Mucosa of descending colon (tissue), 3 donors: ENCODE data around the gene SEL1L3. TPM values are rescaled to one million over a fixed set of nuclear protein-coding genes. Genes with fewer than 3 reads are reported as not detected.

Experiments
- ATAC-seq: fragments of 200-7000 bp; cut with Tn5 transposase; one replicate; pipeline ENCODE4 v1.9.1; 2020; ENCODE audit warnings: mild to moderate bottlenecking, moderate library complexity
- DNase-seq, 3 donors: peaks; one replicate each; pipeline ENCODE4 v3.0.0-alpha.2; 2020
- H3K36me3 ChIP-seq: fragments of 200-600 bp; one replicate; pipeline ENCODE4 v1.8.0; 2021; ENCODE audit warnings: low read depth, mild to moderate bottlenecking
- H3K4me1 ChIP-seq: fragments of 200-600 bp; one replicate; pipeline ENCODE4 v1.8.0; 2021; ENCODE audit warnings: low read depth, mild to moderate bottlenecking
- H3K4me3 ChIP-seq: fragments of 200-600 bp; one replicate; pipeline ENCODE4 v1.8.0; 2021; ENCODE audit warnings: mild to moderate bottlenecking
- H3K9me3 ChIP-seq: fragments of 200-600 bp; one replicate; pipeline ENCODE4 v1.8.0; 2021; ENCODE audit warnings: mild to moderate bottlenecking
- intact Hi-C, 2 donors: fragments of 100-400 bp; cut with DNase I in 1 of 2; cut with micrococcal nuclease in 1 of 2; formaldehyde crosslinking; loops; one replicate each; pipeline versions ENCODE4 v1.11.0 to v1.11.1; 2022; cut with DNase I, micrococcal nuclease
- total RNA-seq, 3 donors: library from RNA; stranded (reverse); fragmentation: NEBNext Ultra II Directional in 2 of 3; extraction: Animal tissue kit (Norgen Biotek cat#: 25700) in 2 of 3; gene quantifications; one replicate each; pipeline versions ENCODE4 v1.2.1 to v1.2.4, GENCODE V29; 2021 to 2023
- TF ChIP-seq, protein P1 (sequence below): fragments of 200-600 bp; IDR thresholded peaks from one replicate; pipeline ENCODE4 v1.8.0; 2022; ENCODE audit warnings: antibody characterized with exemption, mild to moderate bottlenecking
- donor health status: DM: no; HTN: no; CAD: no; lungs with moderate emphysema.
- donor health status: DM: no; HTN: no; CAD: no.
- donor health status: DM: no; HTN: yes; CAD: no.

SEL1L3 gene
- total RNA-seq, 3 donors from 2014 or later, result 51.7 to 104 (median 98.3) TPM

- DNase-seq (no peak), ATAC-seq (no peak)
- Histone ChIP-seq H3K4me1 (no peaks in the 10 kb centered on the region), H3K36me3 (no peaks in the 10 kb centered on the region), H3K4me3 (no peak overlapping the region), H3K9me3 (no peaks in the 10 kb centered on the region)
- intact Hi-C loops, result no loop called here
- TF ChIP-seq, protein P1, sequence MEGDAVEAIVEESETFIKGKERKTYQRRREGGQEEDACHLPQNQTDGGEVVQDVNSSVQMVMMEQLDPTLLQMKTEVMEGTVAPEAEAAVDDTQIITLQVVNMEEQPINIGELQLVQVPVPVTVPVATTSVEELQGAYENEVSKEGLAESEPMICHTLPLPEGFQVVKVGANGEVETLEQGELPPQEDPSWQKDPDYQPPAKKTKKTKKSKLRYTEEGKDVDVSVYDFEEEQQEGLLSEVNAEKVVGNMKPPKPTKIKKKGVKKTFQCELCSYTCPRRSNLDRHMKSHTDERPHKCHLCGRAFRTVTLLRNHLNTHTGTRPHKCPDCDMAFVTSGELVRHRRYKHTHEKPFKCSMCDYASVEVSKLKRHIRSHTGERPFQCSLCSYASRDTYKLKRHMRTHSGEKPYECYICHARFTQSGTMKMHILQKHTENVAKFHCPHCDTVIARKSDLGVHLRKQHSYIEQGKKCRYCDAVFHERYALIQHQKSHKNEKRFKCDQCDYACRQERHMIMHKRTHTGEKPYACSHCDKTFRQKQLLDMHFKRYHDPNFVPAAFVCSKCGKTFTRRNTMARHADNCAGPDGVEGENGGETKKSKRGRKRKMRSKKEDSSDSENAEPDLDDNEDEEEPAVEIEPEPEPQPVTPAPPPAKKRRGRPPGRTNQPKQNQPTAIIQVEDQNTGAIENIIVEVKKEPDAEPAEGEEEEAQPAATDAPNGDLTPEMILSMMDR, result no peak
These were observed 150.2 kb downstream of the SEL1L3 start for GRCh38 chr4:25712611-25713010.

DNA sequence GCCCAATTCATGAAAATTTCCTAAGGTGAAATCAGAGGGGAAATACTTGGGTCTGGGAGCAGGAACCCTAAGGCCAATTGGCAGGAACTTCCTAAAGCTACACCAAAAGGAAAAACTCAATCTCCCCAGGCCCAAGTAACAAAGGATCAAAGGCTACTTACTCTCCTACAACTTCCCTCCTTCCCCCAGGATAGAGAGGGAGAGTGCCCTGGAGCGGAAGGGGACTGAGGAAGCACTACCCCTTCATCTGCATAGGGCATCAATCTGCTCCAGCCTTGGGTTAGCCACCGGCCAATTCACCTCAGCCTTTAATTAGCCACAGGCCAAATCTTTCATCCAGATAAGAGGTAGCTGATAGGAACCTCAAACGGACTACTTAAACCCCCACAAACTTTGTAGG lies 152.2 kb downstream of the SEL1L3 start:
- TF ChIP-seq, protein P1, result no peak
- ATAC-seq, result no peak
- Histone ChIP-seq H3K36me3 (no peaks in the 10 kb centered on the region), H3K4me3 (no peak overlapping the region), H3K9me3 (no peaks in the 10 kb centered on the region), H3K4me1 (no peaks in the 10 kb centered on the region)
- intact Hi-C loops, result no loop called here
- DNase-seq, result no peak

DNA sequence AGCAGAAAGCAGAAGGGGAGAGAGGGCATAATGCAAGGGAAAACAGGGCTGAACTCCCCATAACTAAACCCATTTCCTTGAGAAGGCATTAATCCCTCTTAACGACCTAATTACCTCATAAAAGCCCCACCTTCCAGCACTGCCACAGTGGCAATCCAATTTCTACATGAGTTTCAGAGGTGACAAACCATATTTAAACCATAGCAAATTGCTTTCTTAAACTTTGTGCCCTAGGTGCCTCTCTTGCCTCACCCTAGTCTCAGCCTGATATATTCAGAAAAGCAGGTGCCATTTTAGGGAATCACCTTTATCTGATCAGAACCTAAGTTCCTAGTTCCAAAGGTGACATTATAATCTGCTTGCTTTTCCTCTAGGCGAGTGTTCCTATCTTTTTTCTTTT lies 158.3 kb downstream of the SEL1L3 start:
- DNase-seq (peak in 1 of 3 donors; percentile 6), ATAC-seq (peak; percentile 64)
- Histone ChIP-seq H3K9me3 (no peaks in the 10 kb centered on the region), H3K36me3 (no peaks in the 10 kb centered on the region), H3K4me1 (no peaks in the 10 kb centered on the region), H3K4me3 (no peak overlapping the region)
- intact Hi-C loops, result no loop called here
- TF ChIP-seq, protein P1, result no peak

- peak; percentile 38 for ATAC-seq
- TF ChIP-seq, protein P1, result no peak
These were observed 158.9 kb downstream of the SEL1L3 start for GRCh38 chr4:25703731-25704388.

GRCh38 chr4:25702848-25703247 lies 159.9 kb downstream of the SEL1L3 start:
- no peak for ATAC-seq
- no peaks in the 10 kb centered on the region for H3K4me1 ChIP-seq
- intact Hi-C loops, result no loop called here

More at GRCh38 chr4:25703731-25704388, 158.9 kb downstream of the SEL1L3 start:
- H3K4me1 ChIP-seq, result no peaks in the 10 kb centered on the region
- DNase-seq, result no peak
- H3K9me3 ChIP-seq, result no peaks in the 10 kb centered on the region
- H3K4me3 ChIP-seq, result no peak overlapping the region
- no peaks in the 10 kb centered on the region for H3K36me3 ChIP-seq
- intact Hi-C loops, result no loop called here

More at GRCh38 chr4:25702848-25703247, 159.9 kb downstream of the SEL1L3 start:
- DNase-seq, result no peak
- H3K9me3 ChIP-seq, result no peaks in the 10 kb centered on the region
- H3K4me3 ChIP-seq, result no peak overlapping the region
- no peaks in the 10 kb centered on the region for H3K36me3 ChIP-seq
- TF ChIP-seq, protein P1, result no peak
